HG02840 (cell line): ENCODE results near the gene TDP1.

Source experiments
- ATAC-seq: cut with Tn5 transposase; IDR thresholded peaks from one replicate; pipeline ENCODE4 v1.9.1; 2021; ENCODE audit warnings: mild to moderate bottlenecking, moderate library complexity, moderate number of reproducible peaks; ENCODE audit not compliant: unreplicated experiment, low FRiP score

Gene TDP1

DNA sequence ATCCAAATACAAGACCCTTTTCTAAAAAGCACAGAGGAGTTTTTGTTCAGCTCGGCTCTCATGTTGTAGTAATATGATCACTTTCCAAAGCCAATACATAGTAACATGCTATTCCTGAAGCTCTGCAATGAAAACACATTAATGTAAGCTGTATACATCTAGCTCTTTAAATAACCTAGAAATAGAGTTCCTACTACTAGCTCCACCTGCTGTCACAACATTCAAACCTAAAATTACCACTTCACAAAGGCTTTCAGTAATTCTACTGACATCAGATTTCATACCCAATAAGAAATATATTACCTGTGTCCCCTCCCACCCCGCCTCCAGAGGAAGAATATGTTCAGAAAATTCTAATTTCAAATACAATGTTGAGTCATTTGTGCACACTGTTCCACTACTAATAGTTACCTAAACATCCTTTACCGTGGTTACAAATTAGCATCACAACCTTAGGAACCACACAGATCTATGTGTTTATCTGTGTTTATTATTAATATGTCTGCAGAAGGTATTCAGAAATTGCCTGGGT lies 19.0 kb upstream of the TDP1 start:
- no peak for ATAC-seq

DNA sequence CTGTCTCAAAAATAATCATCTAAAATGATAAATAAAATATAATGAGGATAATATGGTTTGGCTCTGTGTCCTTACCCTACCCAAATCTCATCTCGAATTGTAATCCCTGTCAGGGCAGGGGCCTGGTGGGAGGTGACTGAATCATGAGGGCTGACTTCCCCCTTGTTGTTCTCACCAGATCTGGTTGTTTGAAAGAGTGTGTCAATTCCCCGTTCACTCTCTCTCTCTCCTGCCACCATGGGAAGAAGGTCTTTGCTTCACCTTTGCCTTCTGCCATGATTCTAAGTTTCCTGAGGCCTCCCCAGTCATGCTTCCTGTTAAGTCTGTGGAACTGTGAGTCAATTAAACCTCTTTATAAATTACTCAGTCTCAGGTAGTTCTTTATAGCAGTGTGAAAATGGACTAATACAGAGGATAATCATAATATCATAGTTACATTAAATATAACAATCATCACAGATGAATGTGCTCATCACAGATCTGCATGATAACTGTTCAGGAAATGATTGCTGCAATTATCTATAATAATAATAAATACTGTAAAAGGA lies 13.8 kb upstream of the TDP1 start:
- no peak for ATAC-seq

DNA sequence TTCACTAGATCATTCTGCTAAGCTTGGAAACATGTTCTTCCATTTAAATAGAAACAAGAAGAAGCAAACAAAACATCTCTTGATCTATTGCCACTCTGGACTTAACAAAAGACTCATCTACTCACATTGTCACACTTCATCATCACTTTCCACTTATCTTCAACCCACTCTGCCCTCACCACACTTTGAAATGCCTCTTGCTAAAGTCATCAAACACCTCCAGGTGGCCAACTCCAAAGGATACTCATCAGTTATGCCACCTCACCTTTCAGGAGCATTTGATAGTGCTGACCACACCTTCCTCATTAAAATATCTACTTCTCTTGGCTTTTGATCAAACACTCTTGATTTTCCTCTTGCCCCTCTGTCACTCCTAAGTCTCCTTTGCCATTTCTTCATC lies 8.4 kb upstream of the TDP1 start:
- no peak for ATAC-seq

DNA sequence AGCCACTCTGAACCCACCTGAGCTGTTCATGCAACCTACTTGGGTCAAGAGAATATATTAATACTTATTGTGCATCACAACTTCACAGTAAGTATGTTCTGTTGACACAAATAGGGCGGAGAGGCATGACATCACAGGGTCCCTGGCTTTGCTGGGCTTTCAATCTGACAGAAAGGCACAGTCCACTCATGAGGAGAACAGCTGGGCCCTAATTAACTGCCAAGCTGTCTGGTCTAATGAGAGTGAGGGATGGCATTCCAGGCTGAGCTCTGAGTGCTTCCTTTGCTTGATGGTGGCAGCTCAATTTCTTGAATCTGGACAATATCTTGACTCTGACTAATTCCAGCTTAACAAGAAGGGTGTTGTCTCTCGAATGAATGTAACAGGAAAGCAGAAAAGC lies 3.2 kb upstream of the TDP1 start:
- no peak for ATAC-seq

DNA sequence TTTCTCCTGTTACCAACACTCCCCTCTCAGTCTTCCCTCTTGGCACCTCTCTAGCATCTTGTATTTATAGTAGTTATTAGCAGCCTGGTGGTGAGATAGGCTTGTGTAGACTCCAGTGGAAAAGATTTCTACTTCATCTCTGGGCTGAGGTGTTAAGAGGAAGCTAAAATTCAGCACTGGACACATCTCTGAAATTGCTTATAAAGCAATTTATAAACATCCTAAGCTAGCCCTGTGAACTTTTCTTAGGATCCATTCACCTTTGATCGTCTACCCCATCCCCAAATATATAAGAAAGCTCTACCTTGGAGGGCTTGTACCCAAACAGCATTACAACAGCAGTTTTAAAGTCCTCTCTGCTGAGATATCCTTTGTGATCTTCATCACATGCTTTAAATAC lies 2.1 kb upstream of the TDP1 start:
- no peak for ATAC-seq

- peak; percentile 87 for ATAC-seq
Measured at GRCh38 chr14:89954070-89955021, 1.4 kb upstream of the TDP1 start, which contains the start of gene EFCAB11. Gene EFCAB11, minus strand, starts transcription at chr14:89954730. Its CDS starts 70 bp downstream, at chr14:89954660.

- peak; percentile 16 for ATAC-seq
Measured at GRCh38 chr14:89955022-89955744, 544 bp upstream of the TDP1 start.

GRCh38 chr14:89956661-89957009 lies 908 bp downstream of the TDP1 start:
- ATAC-seq: no peak

DNA sequence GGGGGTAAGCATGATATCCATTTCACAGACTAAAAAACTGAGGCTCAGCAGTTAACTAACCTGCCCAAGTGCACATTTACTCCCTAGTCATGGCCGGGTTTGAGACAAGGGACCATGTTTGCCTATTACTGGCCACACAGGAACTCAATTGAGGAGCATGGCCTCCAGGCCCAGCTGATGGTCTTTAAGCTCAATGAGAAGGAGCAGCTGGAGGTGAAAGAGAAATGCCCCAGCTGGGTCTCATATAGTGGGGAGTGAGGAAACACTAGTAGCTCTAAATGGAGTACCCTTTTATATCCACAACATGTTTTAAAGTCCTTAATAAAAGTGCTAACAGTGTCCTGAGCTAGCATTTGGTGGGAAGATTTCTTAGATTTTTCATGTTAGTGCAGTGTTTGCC lies 1.6 kb downstream of the TDP1 start:
- ATAC-seq: no peak

GRCh38 chr14:89957791-89958190 lies 2.1 kb downstream of the TDP1 start:
- ATAC-seq: no peak

DNA sequence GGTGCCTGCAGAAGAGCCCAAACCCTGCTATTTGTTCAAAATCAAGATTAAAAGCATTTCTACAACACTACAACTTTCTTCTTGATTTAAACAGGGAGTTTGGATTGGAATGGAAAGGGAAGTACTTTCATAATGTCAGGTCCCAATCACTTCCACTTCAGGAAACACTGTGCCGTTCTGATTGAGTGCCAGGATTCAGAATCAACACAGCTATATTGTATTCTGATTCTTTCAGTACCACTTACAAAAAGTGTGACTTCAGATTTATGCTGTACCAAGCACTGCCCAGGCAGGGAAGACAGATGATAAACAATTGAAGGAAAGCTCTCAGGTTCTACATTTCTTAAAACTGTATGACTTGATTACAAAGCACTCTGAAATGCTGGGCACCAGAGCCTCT lies 3.2 kb downstream of the TDP1 start:
- ATAC-seq: no peak

GRCh38 chr14:89959853-89960445 lies 4.2 kb downstream of the TDP1 start:
- no peak for ATAC-seq

DNA sequence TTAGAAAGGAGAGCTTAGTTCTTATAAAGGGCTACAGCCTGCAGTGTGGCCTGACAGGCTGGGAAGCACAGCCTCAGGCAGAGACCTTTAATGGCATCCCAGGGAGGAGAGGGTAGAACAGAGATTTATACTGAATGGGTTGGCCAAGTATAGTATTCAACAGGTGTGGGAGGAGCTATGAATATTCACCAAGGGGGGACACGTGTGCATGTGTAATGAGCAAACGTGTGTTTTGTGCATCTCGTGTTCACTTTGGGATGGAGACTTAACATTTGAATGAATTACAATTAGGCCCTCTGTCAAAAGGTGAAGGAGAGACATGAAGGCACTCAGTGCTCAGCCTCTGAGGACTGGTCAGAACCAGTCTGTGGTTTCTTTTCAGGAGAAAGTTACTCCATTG lies 5.2 kb downstream of the TDP1 start:
- ATAC-seq: no peak

- no peak for ATAC-seq
Measured at GRCh38 chr14:89963288-89963978, 7.7 kb downstream of the TDP1 start.

GRCh38 chr14:89965839-89966238 lies 10.1 kb downstream of the TDP1 start:
- ATAC-seq: no peak

DNA sequence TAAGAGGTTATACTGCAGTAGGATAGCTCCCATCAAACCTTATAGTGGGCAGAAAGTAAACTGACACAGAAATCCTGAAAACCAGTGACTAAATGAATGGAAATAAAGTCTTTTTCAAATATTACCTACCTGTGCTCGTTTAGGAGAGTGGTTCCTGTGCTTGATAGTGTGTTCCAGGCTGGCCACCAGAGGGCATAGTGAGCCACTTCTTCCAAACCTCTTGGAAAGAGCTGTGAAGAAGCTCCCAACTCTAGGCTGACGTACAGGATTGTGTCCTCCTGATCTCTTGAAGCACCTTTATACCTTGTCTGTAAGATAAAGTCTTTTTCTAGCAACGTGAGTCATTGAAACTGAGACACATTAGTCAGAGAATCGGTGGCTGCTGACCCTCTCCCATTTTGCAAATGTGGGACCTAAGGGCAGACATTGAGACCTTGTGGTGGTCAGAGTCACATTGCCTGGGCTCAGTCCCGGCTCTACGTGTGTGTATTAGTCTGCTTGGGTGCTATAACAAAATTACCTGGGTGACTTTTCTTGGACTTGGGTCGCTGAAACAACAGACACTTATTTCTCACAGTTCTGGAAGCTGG lies 17.6 kb downstream of the TDP1 start:
- ATAC-seq: no peak

GRCh38 chr14:89977668-89978067 lies 21.9 kb downstream of the TDP1 start:
- no peak for ATAC-seq

GRCh38 chr14:89978656-89979055 lies 22.9 kb downstream of the TDP1 start:
- ATAC-seq: no peak

DNA sequence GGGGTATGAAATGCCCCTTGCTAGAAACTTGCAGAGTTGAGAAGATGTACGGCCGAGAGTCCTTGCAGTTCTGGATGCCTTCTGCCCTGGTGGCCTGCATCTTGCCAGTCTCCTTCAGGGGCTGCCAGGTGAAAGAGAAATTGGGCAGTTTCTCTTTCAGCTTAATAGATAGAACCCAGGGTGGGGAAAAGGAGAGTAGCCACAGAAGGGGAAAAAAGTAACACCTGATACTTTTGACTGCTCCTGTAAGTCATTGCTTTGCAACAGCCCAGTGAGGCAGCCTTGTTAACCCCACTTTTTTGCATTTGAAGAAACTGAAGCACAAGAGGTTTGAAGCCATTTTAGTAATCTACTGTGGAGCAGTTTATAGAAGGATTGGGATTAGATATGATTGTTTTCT lies 27.6 kb downstream of the TDP1 start:
- no peak for ATAC-seq
